Hematopoietic multipotent progenitor cell treated with erythropoietin and hydrocortisone succinate and interleukin-3 and kit ligand, for 15 days (in vitro differentiated cells): Measurements from ENCODE around the gene CACNA2D2.

ENCODE experiments used
- DNase-seq: peaks from one replicate; pipeline ENCODE4 v3.0.0-alpha.2; 2015; ENCODE audit warnings: low spot score

CACNA2D2 gene

DNA sequence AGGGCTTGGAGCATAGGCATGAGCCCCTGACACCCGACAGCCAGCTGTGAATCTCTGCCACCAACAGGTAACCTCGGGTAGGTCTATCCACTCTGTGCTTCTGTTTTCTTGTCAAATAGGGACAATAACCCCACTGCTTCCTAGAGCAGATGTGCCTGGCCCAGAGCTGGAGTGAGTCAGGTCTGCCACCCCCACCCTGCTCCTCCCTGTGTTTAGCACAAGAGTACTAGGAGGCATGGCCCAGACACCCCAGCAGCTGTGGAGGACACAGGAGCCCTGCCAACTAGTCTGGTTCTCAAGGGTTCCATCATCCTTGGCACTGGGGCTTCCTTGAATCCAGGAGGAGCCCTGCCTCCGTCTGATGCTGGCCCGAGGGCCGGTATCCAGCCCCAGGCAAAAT is 110.4 kb downstream of the CACNA2D2 start:
- DNase-seq, result no peak

GRCh38 chr3:50392101-50392715 is 111.2 kb downstream of the CACNA2D2 start:
- DNase-seq, result no peak

DNA sequence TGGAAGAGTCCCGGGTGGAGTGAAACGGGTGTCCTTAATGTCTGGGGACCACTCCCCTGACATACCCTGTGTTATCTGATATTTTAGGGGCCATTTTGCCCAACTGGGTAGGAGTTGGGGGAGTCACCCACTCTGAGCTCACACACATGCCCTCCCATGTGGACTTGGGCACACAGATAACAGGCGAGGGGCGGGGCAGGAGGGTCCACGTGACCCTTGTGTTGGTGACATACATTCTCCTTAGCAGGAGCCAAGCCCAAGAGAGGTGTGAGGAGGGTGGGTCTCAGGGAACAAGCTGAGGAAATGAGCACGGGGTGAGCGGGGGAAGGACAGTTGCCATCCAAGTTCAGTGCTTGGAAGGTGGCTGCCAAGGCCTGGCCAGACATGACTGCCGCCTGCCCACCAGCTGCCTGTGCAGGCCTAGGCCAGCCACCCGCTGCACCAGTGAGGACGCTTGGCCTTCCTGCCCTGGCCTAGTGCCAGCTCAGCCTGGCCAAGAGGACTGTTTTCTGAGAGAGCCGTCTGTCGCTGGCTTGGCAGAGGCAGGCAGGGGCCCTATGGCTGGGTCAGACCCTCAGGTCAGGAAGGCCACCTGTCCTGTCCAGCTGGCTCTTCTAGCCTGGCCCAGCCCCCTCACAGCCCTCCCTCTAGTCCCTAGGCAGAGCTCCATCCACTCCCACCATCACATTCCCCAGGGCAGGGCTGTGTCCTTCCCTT is 112.8 kb downstream of the CACNA2D2 start:
- DNase-seq, result peak; percentile 81

DNA sequence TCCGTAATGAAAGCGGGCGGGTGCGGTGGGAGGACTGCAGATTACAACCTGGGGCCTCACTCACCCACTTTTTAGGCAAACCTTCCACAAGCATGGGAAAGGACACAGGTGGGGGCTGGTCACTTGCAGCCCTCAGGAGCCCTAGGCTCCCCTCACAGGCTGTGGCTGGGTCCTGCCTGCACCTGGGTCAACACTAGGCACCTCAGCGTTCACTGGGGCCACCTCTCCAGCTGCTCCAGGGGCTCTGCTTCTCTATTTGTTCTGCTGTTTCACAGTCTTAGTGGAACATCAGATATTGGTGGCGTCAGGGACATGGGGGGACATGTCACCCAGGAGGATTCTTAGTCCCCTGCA is 114.0 kb downstream of the CACNA2D2 start:
- no peak for DNase-seq

DNA sequence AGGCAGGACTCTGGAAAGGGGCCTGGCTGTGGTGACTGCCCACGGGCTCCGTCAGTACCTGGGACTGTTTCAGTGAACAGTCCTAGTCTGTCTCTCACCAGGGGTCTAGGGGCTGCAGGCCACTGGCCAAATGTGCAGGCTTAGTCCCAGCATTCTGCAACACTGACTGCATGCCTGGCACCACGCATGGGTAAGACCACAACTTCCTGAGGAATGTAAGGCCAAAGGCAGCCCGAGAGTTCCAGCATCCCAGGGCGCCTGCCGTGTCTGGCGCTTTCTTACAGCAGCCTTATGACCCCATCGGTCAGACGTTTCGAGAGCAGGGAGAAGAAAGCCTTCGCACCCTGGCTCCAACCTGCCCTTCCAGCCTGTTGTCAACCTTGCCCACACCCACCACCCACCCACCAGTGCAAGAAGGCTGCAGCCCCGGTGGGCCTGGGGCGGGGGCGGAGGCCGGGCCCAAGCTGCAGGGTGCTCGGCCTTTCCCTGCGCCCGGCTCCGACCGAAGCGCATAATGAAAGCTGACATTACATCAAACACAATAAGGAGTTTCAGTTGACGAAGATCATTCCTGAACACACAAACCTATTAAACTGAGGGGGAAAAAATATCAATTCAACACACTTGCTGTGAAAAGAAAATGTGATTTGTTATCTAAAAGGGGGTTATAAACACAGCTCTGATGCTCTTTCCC is 114.6 kb downstream of the CACNA2D2 start:
- DNase-seq, result no peak

DNA sequence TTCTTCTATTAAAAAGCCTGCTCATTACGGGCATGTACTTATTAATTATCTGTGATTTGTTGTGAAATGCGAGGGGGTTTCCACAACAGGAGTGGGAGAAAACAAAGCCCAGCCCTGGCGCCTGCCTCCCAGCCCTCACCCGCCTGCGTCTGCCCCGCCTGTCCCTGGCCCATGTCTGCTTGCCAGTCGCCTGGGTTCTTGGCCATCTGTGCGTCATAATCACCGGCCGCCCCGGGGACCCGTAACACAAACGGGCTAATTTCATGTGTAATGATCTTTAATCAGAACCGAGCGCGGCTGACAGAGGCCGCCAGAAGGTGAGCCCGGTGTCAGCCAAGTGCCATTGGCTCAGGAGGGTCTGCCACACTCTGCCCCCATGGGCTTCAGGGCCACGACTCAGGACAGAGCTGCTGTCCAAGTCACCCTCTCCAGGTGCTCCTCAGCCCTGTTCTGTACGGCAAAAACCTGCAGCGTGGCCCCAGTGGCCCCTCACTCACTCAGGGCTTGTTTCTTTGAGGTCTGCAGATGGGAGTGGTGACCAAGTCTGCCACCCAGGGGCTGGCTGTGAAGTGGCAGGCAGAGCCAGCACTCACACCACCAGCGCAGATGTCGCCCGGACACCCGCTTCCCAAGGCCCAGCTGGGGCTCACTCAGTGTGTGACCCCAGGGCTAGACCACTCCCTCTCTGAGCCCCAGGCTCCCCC is 115.3 kb downstream of the CACNA2D2 start:
- peak; percentile 17 for DNase-seq

DNA sequence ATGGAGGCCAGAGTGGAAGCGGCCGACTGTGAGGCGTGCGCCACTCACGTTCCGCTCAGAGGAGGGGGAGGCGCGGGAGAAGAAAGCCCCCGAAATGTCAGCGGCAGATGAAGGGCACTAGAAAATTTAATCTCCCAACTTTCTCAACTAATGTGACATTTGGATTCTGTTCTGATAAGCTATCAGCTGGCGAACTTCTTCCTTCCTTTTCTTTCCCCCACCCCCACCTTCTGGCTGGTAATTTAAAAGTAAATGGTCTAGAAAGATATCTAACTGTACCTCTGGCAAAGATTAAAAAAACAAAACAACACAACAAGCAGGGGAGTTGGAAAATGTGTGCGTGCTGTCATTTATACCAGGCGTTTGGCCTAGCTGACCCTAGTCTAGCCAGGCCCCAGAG is 117.7 kb downstream of the CACNA2D2 start:
- no peak for DNase-seq

DNA sequence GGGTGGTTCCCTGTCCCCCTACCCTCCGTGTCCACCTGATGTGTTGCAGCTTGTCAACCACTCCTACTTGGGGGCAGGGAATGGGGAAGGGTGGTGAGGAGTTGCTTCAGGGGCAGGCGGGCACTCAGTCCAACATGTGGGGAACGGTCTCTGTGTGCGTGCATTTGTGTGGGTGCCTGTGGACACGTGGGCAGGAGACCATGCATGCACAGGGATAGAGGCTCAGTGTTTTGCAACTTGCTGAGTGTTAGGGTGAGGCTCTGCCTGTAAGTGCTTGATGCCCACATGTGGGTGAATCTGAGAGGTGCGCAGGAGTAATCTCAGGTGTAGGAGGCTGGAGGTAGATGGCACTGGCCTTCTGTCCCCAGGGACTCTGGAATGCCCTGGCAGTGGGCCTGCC is 119.7 kb downstream of the CACNA2D2 start:
- no peak for DNase-seq

DNA sequence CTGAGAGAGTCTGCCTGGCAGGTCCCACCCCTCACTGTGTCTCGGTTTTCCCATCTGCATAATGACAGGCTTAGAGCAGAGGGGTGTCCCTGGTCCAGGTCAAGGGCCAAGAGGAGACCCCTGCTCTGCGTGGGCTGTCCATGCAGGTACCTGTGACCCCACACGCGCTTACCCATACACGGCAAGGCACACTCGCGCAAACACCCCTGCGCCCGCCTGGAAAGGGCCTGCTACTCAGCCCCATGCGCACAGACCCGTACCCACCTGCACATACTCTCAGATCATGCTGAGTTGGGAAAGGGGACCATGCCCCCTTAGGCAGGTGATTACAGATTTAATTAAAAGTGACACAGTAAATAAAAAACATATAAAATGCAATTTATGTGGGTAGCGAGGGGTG is 120.7 kb downstream of the CACNA2D2 start:
- no peak for DNase-seq

GRCh38 chr3:50381383-50381782 is 122.1 kb downstream of the CACNA2D2 start:
- peak; percentile 38 for DNase-seq

- DNase-seq, result no peak
Observed at GRCh38 chr3:50380405-50381085, 122.9 kb downstream of the CACNA2D2 start.

DNA sequence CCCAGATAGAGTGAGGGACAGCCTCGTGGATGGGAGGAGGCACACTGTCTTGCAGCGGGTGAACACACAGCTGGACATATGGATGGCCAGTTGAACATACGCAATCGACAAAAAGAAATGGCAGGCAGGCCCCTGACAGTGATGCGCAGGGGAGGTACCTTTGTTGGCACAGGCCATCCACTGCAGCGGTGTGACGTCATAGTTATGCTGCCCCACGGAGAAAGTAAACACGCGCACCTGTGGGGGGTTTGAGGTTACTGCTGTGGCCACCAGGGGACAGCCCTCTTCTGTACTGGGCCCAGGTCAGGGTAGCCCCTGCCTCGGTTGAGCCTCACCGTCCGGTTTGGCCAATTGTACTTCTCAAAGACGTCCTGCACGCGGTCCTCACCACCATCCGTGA is 124.7 kb downstream of the CACNA2D2 start:
- DNase-seq, result no peak

- no peak for DNase-seq
Observed at GRCh38 chr3:50378024-50378423, 125.4 kb downstream of the CACNA2D2 start.

DNA sequence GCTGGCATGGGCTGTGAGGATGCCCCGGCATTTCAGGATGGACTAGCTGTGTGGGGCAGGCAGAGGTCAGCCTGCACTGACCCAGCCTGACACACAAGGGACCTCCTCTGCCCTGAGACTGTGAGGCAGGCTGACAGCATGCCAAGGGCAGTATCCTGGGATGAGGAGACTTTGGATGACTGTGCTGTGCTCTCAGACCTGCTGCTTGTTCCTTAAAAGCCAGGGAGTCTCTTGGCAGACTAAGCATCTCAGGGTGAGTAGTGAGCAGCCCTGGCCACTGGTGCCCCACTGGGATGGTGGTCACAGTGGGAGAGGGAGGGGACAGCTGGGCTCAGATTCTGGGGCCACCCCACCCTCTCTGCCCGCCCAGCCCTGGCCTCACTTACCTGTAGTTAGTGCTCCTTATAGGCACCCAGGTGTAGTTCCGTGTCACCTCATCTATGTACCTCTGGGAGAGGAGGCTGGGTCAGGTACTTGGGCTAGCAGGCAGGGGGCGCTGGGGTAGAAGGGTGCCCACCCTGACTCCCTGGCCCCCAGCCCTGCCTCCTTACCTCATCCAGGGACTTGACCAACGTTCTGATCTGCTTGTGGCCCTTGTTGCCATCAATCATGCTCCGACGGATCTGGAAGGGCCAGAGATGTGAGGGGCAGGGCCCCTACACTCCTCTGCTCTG is 128.0 kb downstream of the CACNA2D2 start:
- no peak for DNase-seq

DNA sequence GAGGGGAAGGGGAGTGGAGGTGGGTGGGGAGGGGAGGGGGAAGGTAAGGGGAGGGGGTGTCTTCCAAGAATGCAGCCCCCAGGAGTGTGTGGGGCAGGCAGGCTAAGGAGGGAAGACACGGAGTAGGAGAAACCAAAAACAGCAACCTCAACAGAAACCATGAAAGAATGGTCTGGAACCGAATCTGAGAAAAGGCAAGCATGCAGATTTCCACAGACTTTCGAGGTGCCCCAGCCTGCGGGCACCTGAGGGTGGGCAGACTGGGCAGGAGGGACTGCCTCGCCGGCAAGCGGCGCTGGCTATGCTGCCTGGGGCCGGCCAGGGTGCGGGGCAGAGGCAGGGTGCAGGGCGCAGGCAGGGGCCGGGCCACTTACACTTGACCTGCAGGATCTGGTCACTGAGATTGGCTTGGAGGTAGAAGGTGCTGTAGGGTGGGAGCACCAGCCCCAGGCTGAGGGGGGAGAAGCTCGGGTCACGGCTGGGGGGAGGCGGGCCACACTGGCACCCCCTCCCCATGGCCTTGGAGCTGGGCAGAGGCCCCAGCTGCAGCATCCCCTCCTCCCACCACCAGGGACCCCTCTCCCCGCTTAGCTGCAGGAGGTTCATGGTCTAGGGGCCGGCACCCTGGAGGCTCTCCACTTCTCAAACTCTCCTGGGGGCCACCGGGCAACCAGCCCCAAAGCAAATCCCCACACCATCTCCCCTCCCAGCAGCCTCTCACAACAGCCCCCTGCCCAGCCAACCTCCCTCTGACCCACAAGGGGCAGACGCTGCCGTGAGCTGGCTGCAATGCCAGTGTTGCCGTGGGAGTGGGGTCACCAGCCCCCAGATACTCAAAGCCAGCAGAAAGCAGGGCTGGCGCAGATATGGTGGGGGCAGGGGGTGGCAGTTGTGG is 128.8 kb downstream of the CACNA2D2 start:
- DNase-seq, result no peak

GRCh38 chr3:50373146-50374051 is 130.0 kb downstream of the CACNA2D2 start:
- DNase-seq, result no peak

DNA sequence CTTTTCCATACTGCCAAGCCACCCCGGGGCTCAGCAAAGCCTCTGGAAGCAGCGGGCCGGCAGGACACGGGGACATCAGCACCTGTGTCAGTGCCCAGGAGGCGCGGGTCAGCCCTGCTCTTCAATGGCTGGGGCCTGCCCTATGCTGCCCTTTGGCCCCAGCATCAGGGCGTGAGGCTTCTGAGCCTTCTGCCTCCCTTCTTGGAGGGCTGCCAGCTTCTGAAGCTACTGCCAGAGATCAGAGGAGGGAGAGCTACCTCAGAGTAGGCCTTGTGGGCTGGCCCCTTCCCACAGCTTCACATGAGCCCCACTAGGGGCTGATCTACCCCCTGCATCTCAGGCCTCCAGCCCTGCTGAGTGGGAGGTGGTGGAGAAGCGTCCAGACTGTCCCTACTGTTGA is 131.1 kb downstream of the CACNA2D2 start:
- peak; percentile 73 for DNase-seq

- DNase-seq, result no peak
Observed at GRCh38 chr3:50371133-50371685, 132.2 kb downstream of the CACNA2D2 start.

GRCh38 chr3:50370594-50370993 is 132.8 kb downstream of the CACNA2D2 start:
- no peak for DNase-seq
